NB4 (cell line): ENCODE results near the gene ABI3.

Experiments used
- MAX ChIP-seq: IDR thresholded peaks from 2 replicates; pipeline ENCODE4 v1.6.1; 2011; ENCODE audit warnings: low read depth, low read length
- MYC ChIP-seq: IDR thresholded peaks from 2 replicates; pipeline ENCODE4 v1.6.1; 2011; ENCODE audit warnings: low read depth, low read length
- POLR2A ChIP-seq: IDR thresholded peaks from 2 replicates; pipeline ENCODE4 v1.6.1; 2011; ENCODE audit warnings: mild to moderate bottlenecking; ENCODE audit not compliant: insufficient read length; ENCODE audit errors: extremely low read depth
- TF ChIP-seq, protein P1 (sequence below): IDR thresholded peaks from one replicate; pipeline ENCODE4 v1.5.1; 2012; ENCODE audit warnings: low read depth, low read length

DNA sequence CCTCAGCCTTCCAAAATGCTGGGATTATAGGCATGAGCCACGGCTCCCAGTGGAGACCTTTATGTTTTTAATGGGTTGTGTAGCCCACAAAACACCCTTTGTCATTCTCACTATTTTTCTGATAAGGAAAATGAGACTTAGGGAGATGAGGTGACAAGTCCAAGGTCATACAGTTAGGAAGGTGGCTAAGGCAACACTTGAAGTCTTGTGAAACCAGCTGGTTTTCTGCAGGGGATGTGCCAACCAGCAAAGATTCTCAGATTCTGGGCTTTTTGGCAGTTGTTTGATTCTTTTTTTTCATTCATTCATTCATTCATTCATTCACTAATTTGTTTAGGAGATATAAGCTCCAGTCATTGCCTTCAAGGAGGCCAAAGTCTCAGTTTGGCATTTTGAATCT, 30.1 kb downstream of the ABI3 start:
- TF ChIP-seq POLR2A = no peak
- TF ChIP-seq, protein P1, sequence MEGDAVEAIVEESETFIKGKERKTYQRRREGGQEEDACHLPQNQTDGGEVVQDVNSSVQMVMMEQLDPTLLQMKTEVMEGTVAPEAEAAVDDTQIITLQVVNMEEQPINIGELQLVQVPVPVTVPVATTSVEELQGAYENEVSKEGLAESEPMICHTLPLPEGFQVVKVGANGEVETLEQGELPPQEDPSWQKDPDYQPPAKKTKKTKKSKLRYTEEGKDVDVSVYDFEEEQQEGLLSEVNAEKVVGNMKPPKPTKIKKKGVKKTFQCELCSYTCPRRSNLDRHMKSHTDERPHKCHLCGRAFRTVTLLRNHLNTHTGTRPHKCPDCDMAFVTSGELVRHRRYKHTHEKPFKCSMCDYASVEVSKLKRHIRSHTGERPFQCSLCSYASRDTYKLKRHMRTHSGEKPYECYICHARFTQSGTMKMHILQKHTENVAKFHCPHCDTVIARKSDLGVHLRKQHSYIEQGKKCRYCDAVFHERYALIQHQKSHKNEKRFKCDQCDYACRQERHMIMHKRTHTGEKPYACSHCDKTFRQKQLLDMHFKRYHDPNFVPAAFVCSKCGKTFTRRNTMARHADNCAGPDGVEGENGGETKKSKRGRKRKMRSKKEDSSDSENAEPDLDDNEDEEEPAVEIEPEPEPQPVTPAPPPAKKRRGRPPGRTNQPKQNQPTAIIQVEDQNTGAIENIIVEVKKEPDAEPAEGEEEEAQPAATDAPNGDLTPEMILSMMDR = no peak
- TF ChIP-seq MYC = no peak
- no peak for TF ChIP-seq MAX
